Activated B cell treated with CpG ODN at 0.5 μM for 24 hours (primary cell): Measurements from ENCODE around the gene PLK3. TPM values are rescaled to one million over a fixed set of nuclear protein-coding genes. Genes with fewer than 3 reads are reported as not detected.

Source experiments
- ATAC-seq: fragments of 200-7000 bp; cut with Tn5 transposase; one replicate; pipeline ENCODE4 v1.10.0; 2021; ENCODE audit warnings: low read depth, mild to moderate bottlenecking, moderate library complexity
- CTCF ChIA-PET: fragments of 350-600 bp; sonication (Branson Sonifier 250); formaldehyde crosslinking; loops from one replicate; lab custom pipeline; 2021; ENCODE audit warnings: antibody characterized with exemption; lab: Charles Lee
- POLR2A ChIA-PET: fragments of 350-600 bp; sonication (Branson Sonifier 250); formaldehyde crosslinking; loops from one replicate; lab custom pipeline; 2021; ENCODE audit warnings: antibody characterized with exemption; lab: Charles Lee
- DNase-seq: peaks from one replicate; pipeline ENCODE4 v3.0.0; 2022
- H3K27ac Mint-ChIP-seq: one replicate; pipeline ENCODE4 v1.8.0; 2020; ENCODE audit warnings: mixed read lengths
- H3K27me3 Mint-ChIP-seq: one replicate; pipeline ENCODE4 v1.8.0; 2021; ENCODE audit warnings: mixed read lengths
- H3K36me3 Mint-ChIP-seq: one replicate; pipeline ENCODE4 v1.8.0; 2021; ENCODE audit warnings: low read depth, mixed read lengths
- H3K4me1 Mint-ChIP-seq: one replicate; pipeline ENCODE4 v1.8.0; 2021; ENCODE audit warnings: mixed read lengths
- H3K4me3 Mint-ChIP-seq: one replicate; pipeline ENCODE4 v1.8.0; 2020; ENCODE audit warnings: mild to moderate bottlenecking, mixed read lengths
- H3K9me3 Mint-ChIP-seq: one replicate; pipeline ENCODE4 v1.8.0; 2020; ENCODE audit warnings: mixed read lengths
- intact Hi-C: fragments of 100-400 bp; cut with micrococcal nuclease; formaldehyde crosslinking; loops from one replicate; pipeline ENCODE4 v1.15.1; 2024
- total RNA-seq: library from RNA; stranded (reverse); gene quantifications from 2 replicates; pipeline ENCODE4 v1.2.3, GENCODE V29; 2022
- TF ChIP-seq, protein P1 (sequence below): fragments of 200-600 bp; IDR thresholded peaks from one replicate; pipeline ENCODE4 v1.8.0; 2022; ENCODE audit warnings: antibody characterized with exemption, mild to moderate bottlenecking

PLK3 gene
- total RNA-seq, 1 donor from 2014 or later = 82.0 TPM

- H3K36me3 Mint-ChIP-seq = no peaks in the 10 kb centered on the region
- no peaks in the 10 kb centered on the region for H3K27me3 Mint-ChIP-seq
- intact Hi-C loops = no loop called here
- H3K4me1 Mint-ChIP-seq = peaks cover 2% of the 10 kb centered on the region
- no peaks in the 10 kb centered on the region for H3K9me3 Mint-ChIP-seq
- DNase-seq (no peak), ATAC-seq (no peak)
- no peak overlapping the region for H3K4me3 Mint-ChIP-seq
- ChIA-PET POLR2A (interaction anchor here (1.5 to 2.0 kb wide), 2 partner anchors 9 to 45 kb away, joined by 3 to 16 read pairs; no protein-coding TSS in a partner anchor), CTCF (no interaction called here)
- H3K27ac Mint-ChIP-seq = no peak overlapping the region
- TF ChIP-seq, protein P1, sequence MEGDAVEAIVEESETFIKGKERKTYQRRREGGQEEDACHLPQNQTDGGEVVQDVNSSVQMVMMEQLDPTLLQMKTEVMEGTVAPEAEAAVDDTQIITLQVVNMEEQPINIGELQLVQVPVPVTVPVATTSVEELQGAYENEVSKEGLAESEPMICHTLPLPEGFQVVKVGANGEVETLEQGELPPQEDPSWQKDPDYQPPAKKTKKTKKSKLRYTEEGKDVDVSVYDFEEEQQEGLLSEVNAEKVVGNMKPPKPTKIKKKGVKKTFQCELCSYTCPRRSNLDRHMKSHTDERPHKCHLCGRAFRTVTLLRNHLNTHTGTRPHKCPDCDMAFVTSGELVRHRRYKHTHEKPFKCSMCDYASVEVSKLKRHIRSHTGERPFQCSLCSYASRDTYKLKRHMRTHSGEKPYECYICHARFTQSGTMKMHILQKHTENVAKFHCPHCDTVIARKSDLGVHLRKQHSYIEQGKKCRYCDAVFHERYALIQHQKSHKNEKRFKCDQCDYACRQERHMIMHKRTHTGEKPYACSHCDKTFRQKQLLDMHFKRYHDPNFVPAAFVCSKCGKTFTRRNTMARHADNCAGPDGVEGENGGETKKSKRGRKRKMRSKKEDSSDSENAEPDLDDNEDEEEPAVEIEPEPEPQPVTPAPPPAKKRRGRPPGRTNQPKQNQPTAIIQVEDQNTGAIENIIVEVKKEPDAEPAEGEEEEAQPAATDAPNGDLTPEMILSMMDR = no peak
Observed at GRCh38 chr1:44828841-44829440, 28.8 kb downstream of the PLK3 start.

DNA sequence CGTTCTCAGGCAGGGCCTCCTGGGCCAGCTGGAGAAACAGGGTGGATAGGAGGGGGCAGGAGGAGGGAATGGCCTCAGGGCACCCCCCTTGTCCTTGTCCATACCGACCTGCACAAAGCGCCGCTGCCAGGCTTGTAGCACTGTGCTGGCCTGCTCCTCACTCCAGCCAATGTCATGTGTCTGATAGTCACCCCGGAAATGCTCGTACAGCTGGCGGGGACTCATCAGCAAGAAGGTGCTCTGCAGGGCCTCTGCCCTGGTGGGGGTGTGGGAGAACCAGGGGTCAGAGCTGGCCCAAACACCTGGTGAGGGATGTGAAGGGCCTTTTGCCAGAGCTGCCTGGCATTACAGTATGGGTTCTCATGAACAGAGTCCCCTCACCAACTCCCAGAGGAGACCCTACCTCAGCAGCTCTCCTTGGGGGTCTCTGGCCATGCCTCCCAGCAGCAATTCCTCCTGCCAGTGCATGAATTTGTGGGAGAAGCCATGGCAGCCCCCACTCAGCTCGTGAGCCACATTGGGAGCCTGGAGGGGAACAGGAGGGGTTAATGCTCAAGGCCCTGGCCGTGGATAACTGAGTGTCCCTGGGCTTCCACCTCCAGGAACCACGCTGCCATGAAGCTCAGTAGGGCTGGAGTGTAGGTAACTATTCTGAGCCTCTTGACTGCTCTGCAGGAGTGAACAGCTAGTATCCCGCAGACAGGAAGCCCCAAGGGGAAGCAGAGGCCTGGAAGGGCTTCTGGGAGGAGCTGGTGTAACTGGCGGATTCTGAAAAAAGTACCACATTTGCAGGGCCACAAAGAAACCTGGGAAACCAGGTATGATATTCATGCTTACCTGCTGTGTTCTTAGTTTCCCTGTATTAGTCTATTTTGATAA lies 29.6 kb downstream of the PLK3 start:
- TF ChIP-seq, protein P1 = no peak
- ChIA-PET POLR2A (interaction anchor here (0.6 to 2.0 kb wide), 4 partner anchors 8 to 46 kb away, joined by 3 to 16 read pairs (median 3); partner anchors contain the start of gene BTBD19), CTCF (interaction anchor here (1.3 kb wide), 1 partner anchor 43 kb away, joined by 4 read pairs; no protein-coding TSS in a partner anchor)
- Mint-ChIP-seq H3K4me1 (peaks cover 5% of the 10 kb centered on the region), H3K9me3 (no peaks in the 10 kb centered on the region), H3K36me3 (no peaks in the 10 kb centered on the region), H3K27ac (no peak overlapping the region), H3K27me3 (no peaks in the 10 kb centered on the region), H3K4me3 (no peak overlapping the region)
- ATAC-seq (no peak), DNase-seq (no peak)
- intact Hi-C loops = no loop called here

- DNase-seq (no peak), ATAC-seq (no peak)
- intact Hi-C loops = no loop called here
- Mint-ChIP-seq H3K4me3 (no peak overlapping the region), H3K27me3 (no peaks in the 10 kb centered on the region), H3K4me1 (peaks cover 10% of the 10 kb centered on the region), H3K27ac (no peak overlapping the region), H3K9me3 (no peaks in the 10 kb centered on the region), H3K36me3 (no peaks in the 10 kb centered on the region)
- TF ChIP-seq, protein P1 = no peak
- ChIA-PET CTCF (interaction anchor here (1.3 kb wide), 1 partner anchor 44 kb away, joined by 4 read pairs; no protein-coding TSS in a partner anchor), POLR2A (interaction anchor here (0.6 to 2.0 kb wide), 3 partner anchors 11 to 104 kb away, joined by 3 to 16 read pairs (median 3); partner anchors contain the start of gene RNU5D-1)
Observed at GRCh38 chr1:44830900-44831304, 30.7 kb downstream of the PLK3 start.

- ATAC-seq = no peak
- Mint-ChIP-seq H3K4me3 (no peak overlapping the region), H3K36me3 (no peaks in the 10 kb centered on the region), H3K9me3 (no peaks in the 10 kb centered on the region), H3K27me3 (no peaks in the 10 kb centered on the region), H3K4me1 (peaks cover 13% of the 10 kb centered on the region), H3K27ac (peak overlapping the region; percentile 4)
- DNase-seq = no peak
- CTCF ChIA-PET = no interaction called here
- intact Hi-C loops = no loop called here
- TF ChIP-seq, protein P1 = no peak
- POLR2A ChIA-PET = interaction anchor here (1.0 kb wide), 1 partner anchor 101 kb away, joined by 3 read pairs; the partner anchor contains the start of gene RNU5D-1
Observed at GRCh38 chr1:44831516-44831915, 31.3 kb downstream of the PLK3 start.
